ENCODE data around the gene AGR2.
"Not testable (repeated sequence)": the region's sequence is repeated elsewhere in the genome, so short reads cannot be mapped to it uniquely, and the experiment has no call there.

AGR2 gene

DNA sequence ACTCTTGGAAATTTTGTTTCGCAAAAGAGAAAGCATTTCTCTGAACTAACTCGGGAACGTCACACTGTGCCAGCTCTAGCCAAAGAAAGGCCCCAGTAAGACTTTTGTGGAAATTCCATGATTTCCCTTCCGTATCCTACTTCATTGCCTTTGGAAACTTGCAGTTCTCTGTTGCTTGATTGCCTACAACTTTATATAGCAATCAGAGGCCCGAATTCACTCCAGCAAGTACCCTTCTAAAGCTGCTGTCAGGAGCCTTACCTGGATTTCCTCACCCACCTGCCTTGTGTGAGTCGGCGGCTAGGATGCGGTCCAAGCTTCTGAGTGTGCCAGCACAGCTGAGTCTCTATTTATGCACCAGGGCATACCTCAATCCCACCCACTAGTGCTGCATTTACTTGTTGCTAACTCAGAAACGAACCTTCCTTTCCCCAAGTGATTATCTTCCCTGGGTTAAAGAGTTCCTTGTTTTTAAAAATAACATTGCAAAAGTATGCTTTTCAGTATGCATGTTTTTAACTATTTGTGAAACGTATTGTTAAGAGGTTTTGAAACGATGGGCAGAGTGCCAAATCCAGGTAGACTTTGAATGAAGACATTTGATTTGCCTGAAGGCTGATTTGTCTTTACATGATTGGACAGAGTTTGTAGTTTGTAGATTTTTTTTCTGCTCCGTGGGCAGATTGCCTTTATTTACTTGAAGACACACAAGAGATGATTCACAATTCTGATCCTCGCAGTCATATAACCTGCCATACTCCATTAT, at the start of gene AGR2:
Gene AGR2 (minus strand): TSS at position 326 of the 766 bp plus-strand sequence. CDS start 3,203 bp downstream, outside the sequence.
- DNase-seq, result no peak

GRCh38 chr7:16853189-16853588, 48.4 kb upstream of the AGR2 start:
- not testable (repeated sequence) for DNase-seq

- no peak for DNase-seq
Measured at GRCh38 chr7:16851829-16852228, 47.0 kb upstream of the AGR2 start.

- no peak for DNase-seq
Measured at GRCh38 chr7:16850614-16851466, 46.0 kb upstream of the AGR2 start.

DNA sequence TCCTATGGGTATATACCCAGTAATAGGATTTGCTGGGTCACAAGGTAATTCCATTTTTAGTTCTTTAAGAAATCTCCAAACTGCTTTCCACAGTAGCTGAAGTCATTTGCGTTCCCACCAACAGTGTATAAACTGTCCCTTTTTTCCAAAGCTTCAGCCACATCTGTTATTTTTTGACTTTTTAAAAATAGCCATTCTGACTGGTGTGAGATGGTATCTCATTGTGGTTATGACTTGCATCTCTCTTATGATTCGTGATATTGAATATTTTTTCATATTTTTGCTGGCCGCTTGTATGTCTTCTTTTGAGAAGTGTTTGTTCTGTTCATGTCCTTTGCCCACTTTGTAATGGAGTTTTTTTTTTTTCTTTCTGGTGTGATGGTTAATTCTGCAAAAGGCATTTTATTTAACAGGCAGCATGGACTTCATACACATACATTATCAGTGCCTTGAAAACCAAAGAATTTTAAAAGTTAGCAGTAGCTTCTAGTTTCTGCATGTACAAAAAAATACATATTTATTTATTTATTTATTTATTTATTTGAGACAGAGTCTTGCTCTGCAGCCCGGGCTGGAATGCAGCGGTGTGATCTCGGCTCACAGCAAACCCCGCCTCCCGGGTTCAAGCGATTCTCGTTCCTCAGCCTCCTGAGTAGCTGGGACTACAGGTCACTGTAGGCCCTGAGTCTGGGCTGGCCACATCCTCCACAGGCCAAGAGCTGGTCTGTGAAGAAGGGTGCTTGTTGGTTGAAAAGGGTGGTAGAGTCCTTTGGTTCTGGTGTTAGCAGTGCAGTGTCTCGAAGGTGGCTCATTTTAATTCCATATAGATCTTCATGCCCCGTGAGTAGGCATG, 44.7 kb upstream of the AGR2 start:
- no peak for DNase-seq

GRCh38 chr7:16847381-16847860, 42.6 kb upstream of the AGR2 start:
- no peak for DNase-seq

GRCh38 chr7:16846601-16847165, 41.9 kb upstream of the AGR2 start:
- DNase-seq, result no peak

DNA sequence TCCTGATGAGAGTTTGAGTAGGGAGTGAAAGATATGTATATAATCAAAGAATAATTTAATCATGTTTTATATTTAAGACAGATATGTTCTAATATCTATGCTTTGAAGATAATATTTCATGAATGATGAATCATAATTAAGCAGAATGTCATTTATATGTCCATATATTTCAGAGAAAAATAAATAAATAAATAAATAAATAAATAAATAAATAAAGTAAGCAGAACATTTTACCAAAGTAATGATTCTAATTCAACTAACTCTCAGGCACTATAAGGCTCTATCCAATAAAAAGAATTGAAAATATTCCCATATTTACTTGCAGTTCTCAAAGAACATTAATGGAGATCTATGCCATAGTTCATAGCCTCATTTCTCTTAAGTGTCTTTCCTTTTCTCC, 40.9 kb upstream of the AGR2 start:
- no peak for DNase-seq

GRCh38 chr7:16841681-16842080, 36.9 kb upstream of the AGR2 start:
- no peak for DNase-seq

GRCh38 chr7:16840094-16840493, 35.3 kb upstream of the AGR2 start:
- no peak for DNase-seq

- no peak for DNase-seq
Measured at GRCh38 chr7:16839646-16840045, 34.8 kb upstream of the AGR2 start.

GRCh38 chr7:16838891-16839290, 34.1 kb upstream of the AGR2 start:
- no peak for DNase-seq

DNA sequence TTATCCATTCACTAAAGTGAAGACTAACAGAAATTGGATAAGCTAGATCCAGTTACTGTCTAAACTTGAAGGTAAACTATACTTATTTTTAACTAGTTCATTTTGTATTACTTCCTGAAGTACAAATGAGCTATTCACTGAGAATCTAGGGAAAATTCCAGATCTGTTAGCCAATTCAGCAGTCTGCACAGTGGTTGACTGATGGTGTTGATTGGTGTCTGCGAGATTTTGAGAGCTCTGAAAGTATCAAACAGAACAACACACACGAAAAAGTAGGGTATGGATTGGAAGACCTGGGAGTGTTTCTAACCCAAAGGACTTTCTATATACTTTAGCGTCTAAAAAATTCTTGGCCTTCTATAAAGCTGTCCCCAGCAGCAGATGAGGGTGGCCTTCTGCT, 33.6 kb upstream of the AGR2 start:
- DNase-seq, result no peak

DNA sequence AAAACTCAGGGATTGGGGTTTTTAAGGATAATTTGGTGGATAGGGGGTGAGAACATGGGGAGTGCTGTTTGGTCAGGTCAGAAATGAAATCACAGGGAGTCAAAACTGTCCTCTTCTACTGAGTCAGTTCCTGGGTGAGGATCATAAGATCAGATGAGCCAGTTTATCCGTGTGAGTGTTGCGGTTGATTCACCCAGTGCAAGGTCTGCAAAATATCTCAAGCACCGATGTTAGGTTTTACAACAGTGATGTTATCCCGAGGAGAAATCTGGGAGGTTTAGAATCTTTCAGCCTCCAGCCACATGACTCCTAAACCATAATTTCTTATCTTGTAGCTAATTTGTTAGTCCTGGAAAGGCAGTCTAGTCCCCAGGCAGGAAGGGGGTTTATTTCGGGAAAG, 31.7 kb upstream of the AGR2 start:
- no peak for DNase-seq

DNA sequence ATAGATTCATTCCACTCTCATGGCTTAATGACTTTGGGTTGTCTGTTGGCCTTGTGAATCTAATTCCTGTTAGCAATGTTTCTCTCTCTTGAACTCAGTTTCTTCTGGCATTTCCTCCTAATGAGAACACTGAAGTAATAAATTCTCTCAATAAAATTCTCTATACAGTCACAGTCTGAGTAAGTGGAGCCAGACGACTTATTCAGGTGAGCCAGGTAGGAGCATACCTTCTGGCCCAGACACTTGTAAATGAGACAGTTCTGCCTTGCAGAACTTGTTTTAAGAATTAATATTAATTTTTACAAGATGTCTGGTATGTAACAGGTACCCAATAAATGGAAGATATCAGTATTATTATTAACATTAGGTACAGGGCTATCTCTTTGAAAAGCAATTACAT, 28.6 kb upstream of the AGR2 start:
- no peak for DNase-seq

DNA sequence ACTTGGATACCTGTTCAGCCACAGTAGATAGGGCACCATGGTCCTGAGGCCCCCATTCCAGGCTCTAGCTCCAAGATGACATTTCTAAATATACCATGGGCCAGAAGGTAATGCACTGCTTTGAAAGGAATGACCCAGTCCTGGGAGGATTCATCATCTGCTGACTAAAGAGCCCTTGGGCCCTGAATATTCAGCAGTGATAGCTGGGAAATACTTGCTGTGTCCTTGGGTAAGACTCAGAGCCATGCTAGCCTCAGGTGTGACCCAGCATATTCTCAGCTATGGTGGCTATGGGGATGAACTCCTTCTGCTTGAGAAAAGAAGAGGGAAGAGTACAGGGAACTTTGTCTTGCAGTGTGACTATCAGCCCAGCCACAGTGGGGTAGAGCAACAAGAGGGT, 21.3 kb upstream of the AGR2 start:
- DNase-seq, result no peak

GRCh38 chr7:16822029-16822428, 17.2 kb upstream of the AGR2 start:
- DNase-seq, result no peak

DNA sequence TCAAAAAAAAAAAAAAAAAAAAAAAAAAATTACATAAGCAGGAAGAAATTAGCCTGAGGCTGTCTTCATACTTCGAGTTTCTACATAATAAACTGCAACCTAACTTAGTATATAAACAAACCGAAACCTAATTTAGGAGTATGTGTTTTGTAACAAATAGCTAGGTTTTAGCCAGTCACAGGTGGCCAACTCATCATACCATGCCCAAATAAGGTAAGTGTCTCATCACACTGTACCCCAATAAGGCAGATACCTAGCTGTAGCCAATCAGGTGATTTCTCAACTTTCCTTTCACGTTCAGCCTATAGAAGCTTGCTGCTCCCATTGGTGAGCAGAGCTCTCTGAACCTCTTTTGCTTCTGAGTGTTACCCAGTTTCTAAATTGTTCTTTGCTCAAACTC, 13.9 kb upstream of the AGR2 start:
- DNase-seq, result no peak

DNA sequence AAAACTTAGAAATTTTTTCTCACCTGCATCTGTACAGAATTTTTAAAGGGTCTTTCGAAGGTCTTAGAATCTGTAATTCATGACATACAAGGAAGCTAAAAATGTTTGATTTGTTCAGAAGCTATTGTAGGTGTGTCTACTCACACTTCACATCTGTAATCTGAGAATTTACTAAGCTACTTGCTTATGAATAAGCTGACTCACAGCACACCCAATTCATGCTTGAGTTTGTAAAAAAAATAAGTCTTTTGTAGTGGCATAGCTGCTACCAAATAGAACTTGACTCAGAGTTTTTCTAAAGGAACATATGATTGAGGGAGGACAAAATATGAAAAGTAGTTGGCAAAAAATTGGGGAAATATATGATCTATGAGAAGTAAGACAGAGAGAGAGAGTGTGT, 12.7 kb upstream of the AGR2 start:
- no peak for DNase-seq

GRCh38 chr7:16816824-16817223, 12.0 kb upstream of the AGR2 start:
- no peak for DNase-seq

GRCh38 chr7:16815001-16815400, 10.2 kb upstream of the AGR2 start:
- no peak for DNase-seq

DNA sequence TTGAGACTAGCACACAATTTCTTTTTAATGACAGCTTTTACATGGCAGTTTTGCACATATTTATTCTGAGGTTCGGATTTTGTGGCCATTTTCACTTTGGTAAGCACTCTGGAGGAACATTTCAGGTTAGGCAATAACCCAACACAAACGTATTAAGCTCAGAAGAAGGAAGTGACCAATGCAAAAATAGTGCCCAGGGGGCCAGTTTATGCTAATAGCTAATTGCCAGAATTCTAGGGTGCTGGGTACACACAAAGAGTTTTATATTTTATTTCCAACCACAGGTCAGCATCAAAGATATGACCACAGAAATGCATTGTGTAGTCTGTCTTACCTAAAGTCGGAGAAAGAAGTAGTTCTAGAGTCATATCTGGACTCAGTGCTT, 8.4 kb upstream of the AGR2 start:
- DNase-seq, result no peak

All from stimulated activated CD4-positive, alpha-beta T cell treated with anti-CD3 and anti-CD28 coated beads, Interleukin-1b, Interleukin-23, amount 100 ng/mL, for 48 hours (primary cell).